T-cell (primary cell): ENCODE results near the gene FAM171A2. TPM values are rescaled to one million over a fixed set of nuclear protein-coding genes. Genes with fewer than 3 reads are reported as not detected.

Experiments
- ATAC-seq, 4 experiments: fragments of 200-7000 bp in 3 of 4; fragments of 150-1000 bp in 1 of 4; cut with Tn5 transposase; replicated peaks in 1 of 4; 1 replicate in 3 of 4; 2 replicates in 1 of 4; pipeline ENCODE4 v1.10.0; 2021; ENCODE audit warnings: moderate library complexity in 3 of 4, mild to moderate bottlenecking in 2 of 4, moderate number of reproducible peaks in 1 of 4
- CTCF ChIA-PET, 2 donors: fragments of 300-600 bp; sonication (Branson Sonifier 250); formaldehyde crosslinking; loops; one replicate each; lab custom pipeline; 2022; ENCODE audit warnings: antibody characterized with exemption in 2 of 2; lab: Charles Lee
- POLR2A ChIA-PET, 2 donors: fragments of 300-600 bp; sonication (Branson Sonifier 250); formaldehyde crosslinking; loops; one replicate each; lab custom pipeline; 2022; ENCODE audit warnings: antibody characterized with exemption in 2 of 2; lab: Charles Lee
- DNase-seq, 35 experiments: peaks; one replicate each; pipeline versions ENCODE4 v3.0.0 to v3.0.0-alpha.2; 2013 to 2023
- H3K27ac ChIP-seq: one replicate; pipeline ENCODE4 v1.5.1; 2013; ENCODE audit warnings: low read length
- H3K27me3 ChIP-seq, 2 experiments: replicated peaks in 1 of 2; 1 replicate in 1 of 2; 2 replicates in 1 of 2; pipeline versions ENCODE4 v1.6.1 to v1.7.0; 2013; ENCODE audit warnings: low read length in 1 of 2, mixed read lengths in 1 of 2; ENCODE audit not compliant: control insufficient read depth in 2 of 2, insufficient read depth in 2 of 2; ENCODE audit errors: extremely low read depth in 1 of 2
- H3K36me3 ChIP-seq, 2 donors: 1 replicate in 1 of 2; 2 replicates in 1 of 2; pipeline versions ENCODE4 v1.6.1 to v1.7.0; 2013; ENCODE audit warnings: low read length in 1 of 2; ENCODE audit not compliant: control insufficient read depth in 2 of 2, insufficient read depth in 1 of 2; ENCODE audit errors: extremely low read depth in 1 of 2
- H3K4me1 ChIP-seq, 2 experiments: 1 replicate in 1 of 2; 2 replicates in 1 of 2; pipeline versions ENCODE4 v1.6.1 to v1.7.0; 2013; ENCODE audit warnings: low read length in 2 of 2, mixed read lengths in 1 of 2; ENCODE audit not compliant: insufficient read depth in 2 of 2, control insufficient read depth in 1 of 2; ENCODE audit errors: extremely low read depth in 1 of 2
- H3K4me3 ChIP-seq, 2 donors: 1 replicate in 1 of 2; 2 replicates in 1 of 2; pipeline versions ENCODE4 v1.5.1 to v1.7.0; 2013; ENCODE audit warnings: mild to moderate bottlenecking in 2 of 2, low read length in 1 of 2, moderate library complexity in 1 of 2; ENCODE audit not compliant: control insufficient read depth in 1 of 2; ENCODE audit errors: extremely low read depth in 1 of 2
- H3K9me3 ChIP-seq: 2 replicates; pipeline ENCODE4 v1.7.0; 2013
- H3K27ac Mint-ChIP-seq, 2 donors: one replicate each; pipeline ENCODE4 v1.8.0; 2020 to 2021; ENCODE audit warnings: mild to moderate bottlenecking in 2 of 2, mixed read lengths in 2 of 2
- H3K27me3 Mint-ChIP-seq, 2 donors: one replicate each; pipeline ENCODE4 v1.8.0; 2021 to 2022; ENCODE audit warnings: mixed read lengths in 2 of 2
- H3K36me3 Mint-ChIP-seq: one replicate; pipeline ENCODE4 v1.8.0; 2021; ENCODE audit warnings: mixed read lengths
- H3K4me1 Mint-ChIP-seq, 3 donors: one replicate each; pipeline ENCODE4 v1.8.0; 2020 to 2022; ENCODE audit warnings: mixed read lengths in 3 of 3, mild to moderate bottlenecking in 1 of 3
- H3K4me3 Mint-ChIP-seq, 3 donors: one replicate each; pipeline ENCODE4 v1.8.0; 2020 to 2022; ENCODE audit warnings: mild to moderate bottlenecking in 3 of 3, mixed read lengths in 3 of 3, moderate library complexity in 3 of 3
- H3K9me3 Mint-ChIP-seq, 3 donors: one replicate each; pipeline ENCODE4 v1.8.0; 2020 to 2022; ENCODE audit warnings: mixed read lengths in 3 of 3
- WGBS: methylation state at CpG from one replicate; pipeline ENCODE4 v1.1.5; 2013; ENCODE audit warnings: missing lambda C conversion rate; ENCODE audit not compliant: insufficient coverage; 5-methylcytosine and 5-hydroxymethylcytosine counted together
- total RNA-seq, 35 experiments: library from RNA in 6 of 35; stranded (reverse) in 6 of 35; fragments of 120-200 nt in 1 of 35; gene quantifications; one replicate each; pipeline versions ENCODE4 v1.2.1 to v1.2.4 and lab custom pipeline; 2013 to 2026

Gene FAM171A2
- total RNA-seq, 5 donors from 2014 or later (not counting 1 experiment from before 2014, with no cell fraction given) = 0.18 to 1.5 (median 0.89) TPM

DNA sequence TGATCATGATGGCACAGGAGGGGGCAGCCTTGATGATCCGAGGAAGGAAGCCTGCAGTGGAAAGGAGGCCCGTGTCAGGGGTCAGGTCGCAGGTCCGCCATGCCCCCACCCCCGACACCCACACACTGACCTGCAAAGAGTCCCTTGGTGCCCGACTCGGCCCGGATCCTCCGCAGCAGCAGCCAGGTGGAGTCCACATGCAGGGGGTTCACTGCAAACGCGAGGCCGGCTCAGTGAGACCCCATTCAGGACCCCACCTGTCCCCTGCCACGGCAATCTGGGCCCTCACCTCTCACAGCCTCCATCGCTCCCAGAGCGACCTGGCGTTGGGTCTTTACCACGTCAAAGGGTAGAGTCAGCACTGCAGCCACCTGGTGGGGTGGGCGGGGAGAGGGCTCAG is 43.6 kb downstream of the FAM171A2 start:
- ChIA-PET POLR2A (no interaction called here), CTCF (no interaction called here)
- DNase-seq (no peak), ATAC-seq (no peak)
- peaks cover 5% of the 10 kb centered on the region for H3K36me3 Mint-ChIP-seq
- H3K4me1 ChIP-seq = peaks cover 7 to 33% of the 10 kb centered on the region in 2 experiments
- H3K27me3 Mint-ChIP-seq = peaks cover 15 to 29% of the 10 kb centered on the region in 2 donors
- no peak overlapping the region for H3K27ac Mint-ChIP-seq
- WGBS = 97% methylated on average over 11 of the region's 18 CpGs
- H3K27ac ChIP-seq = no peak overlapping the region
- no peak overlapping the region for H3K4me3 ChIP-seq
- H3K4me3 Mint-ChIP-seq = no peak overlapping the region
- no peaks in the 10 kb centered on the region for H3K9me3 ChIP-seq
- peaks cover 4 to 29% of the 10 kb centered on the region in 2 experiments for H3K27me3 ChIP-seq
- H3K4me1 Mint-ChIP-seq = peaks cover 19 to 30% (median 26%) of the 10 kb centered on the region in 3 donors
- no peaks in the 10 kb centered on the region for H3K9me3 Mint-ChIP-seq
- H3K36me3 ChIP-seq = peaks cover 10 to 23% of the 10 kb centered on the region in 2 donors

DNA sequence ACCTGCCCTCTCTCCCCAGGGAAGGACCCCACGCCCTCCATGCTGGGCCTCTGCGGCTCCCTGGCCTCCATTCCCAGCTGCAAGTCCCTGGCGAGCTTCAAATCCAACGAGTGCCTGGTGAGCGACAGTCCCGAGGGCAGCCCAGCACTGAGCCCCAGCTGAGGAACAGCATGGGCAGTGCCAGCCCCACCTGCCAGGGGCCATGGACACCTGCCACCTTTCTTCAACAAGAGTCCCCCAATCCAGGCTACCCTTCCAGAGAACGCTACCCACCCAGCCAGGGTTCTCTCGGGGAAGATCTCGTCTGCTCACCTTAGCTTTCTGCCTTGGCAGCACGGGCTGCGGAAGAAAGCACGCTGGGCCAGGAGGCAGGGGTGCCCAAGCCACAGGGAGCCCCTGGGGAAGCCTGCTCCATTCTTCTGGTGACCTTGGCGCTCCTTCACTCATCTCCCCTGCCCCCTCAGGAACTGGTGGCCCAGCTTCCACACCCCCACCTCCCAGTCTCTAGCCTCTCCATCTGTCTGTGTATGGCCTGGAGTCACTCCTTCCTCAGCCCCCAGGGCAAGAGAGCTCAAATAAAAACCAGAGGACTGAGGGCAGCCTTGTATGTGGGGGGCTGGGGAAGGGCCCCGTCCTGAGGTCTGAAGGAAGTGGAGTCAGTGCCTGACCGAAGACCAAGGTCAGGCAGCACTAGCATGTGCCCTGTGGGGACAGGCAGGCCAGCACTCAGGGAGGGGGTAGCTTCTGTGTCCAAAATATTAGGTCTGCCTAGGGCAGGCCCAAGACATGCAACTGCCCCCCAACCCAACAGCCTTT is 45.4 kb downstream of the FAM171A2 start:
- ChIA-PET POLR2A (interaction anchor here in 1 of 2 donors (0.5 kb wide), 1 partner anchor 94 kb away, joined by 5 read pairs; no protein-coding TSS in a partner anchor), CTCF (no interaction called here)
- ATAC-seq = no peak
- Histone ChIP-seq H3K9me3 (no peaks in the 10 kb centered on the region), H3K36me3 (peaks cover 10 to 23% of the 10 kb centered on the region in 2 donors), H3K27ac (no peak overlapping the region), H3K27me3 (peaks cover 6 to 44% of the 10 kb centered on the region in 2 experiments), H3K4me3 (no peak overlapping the region), H3K4me1 (peaks cover 5 to 26% of the 10 kb centered on the region in 2 experiments)
- Mint-ChIP-seq H3K9me3 (no peaks in the 10 kb centered on the region), H3K4me3 (no peak overlapping the region), H3K4me1 (peaks cover 18 to 26% (median 24%) of the 10 kb centered on the region in 3 donors), H3K27me3 (peaks cover 22 to 38% of the 10 kb centered on the region in 2 donors), H3K27ac (no peak overlapping the region), H3K36me3 (peaks cover 5% of the 10 kb centered on the region)
- no peak for DNase-seq
- WGBS = 82% methylated on average over 13 of the region's 15 CpGs

DNA sequence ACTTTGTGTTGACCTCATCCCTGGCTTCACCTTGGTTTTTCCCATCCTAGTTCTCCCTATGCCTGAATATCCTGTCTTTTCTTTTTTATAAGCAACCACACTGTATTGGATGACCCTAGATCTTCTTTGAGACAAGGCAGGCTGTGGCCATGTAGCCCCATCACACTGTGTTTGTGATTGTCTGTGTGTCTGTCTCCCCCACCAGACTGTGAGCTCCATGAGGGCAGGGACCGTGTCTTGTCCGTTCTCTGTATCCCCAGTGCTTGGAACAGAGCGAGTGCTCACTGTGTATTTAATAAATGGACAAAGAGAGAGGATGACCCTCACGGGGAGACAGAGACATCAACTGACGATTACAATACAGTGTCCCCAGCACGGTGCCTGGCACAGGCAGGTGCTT is 46.1 kb downstream of the FAM171A2 start:
- CTCF ChIA-PET = no interaction called here
- ATAC-seq = no peak
- Mint-ChIP-seq H3K36me3 (peaks cover 5% of the 10 kb centered on the region), H3K4me1 (peaks cover 14 to 26% (median 18%) of the 10 kb centered on the region in 3 donors), H3K9me3 (no peaks in the 10 kb centered on the region), H3K27ac (no peak overlapping the region), H3K4me3 (peak overlapping the region in 1 of 3 donors; percentile 75), H3K27me3 (peaks cover 22 to 44% of the 10 kb centered on the region in 2 donors)
- peaks cover 6 to 50% of the 10 kb centered on the region in 2 experiments for H3K27me3 ChIP-seq
- POLR2A ChIA-PET = interaction anchor here in 1 of 2 donors (0.5 kb wide), 1 partner anchor 93 kb away, joined by 5 read pairs; no protein-coding TSS in a partner anchor
- 100% methylated on average over 5 of the region's 6 CpGs for WGBS
- no peak for DNase-seq
- no peak overlapping the region for H3K4me3 ChIP-seq
- peaks cover 10 to 23% of the 10 kb centered on the region in 2 donors for H3K36me3 ChIP-seq
- H3K9me3 ChIP-seq = no peaks in the 10 kb centered on the region
- peaks cover 5 to 21% of the 10 kb centered on the region in 2 experiments for H3K4me1 ChIP-seq
- H3K27ac ChIP-seq = no peak overlapping the region

DNA sequence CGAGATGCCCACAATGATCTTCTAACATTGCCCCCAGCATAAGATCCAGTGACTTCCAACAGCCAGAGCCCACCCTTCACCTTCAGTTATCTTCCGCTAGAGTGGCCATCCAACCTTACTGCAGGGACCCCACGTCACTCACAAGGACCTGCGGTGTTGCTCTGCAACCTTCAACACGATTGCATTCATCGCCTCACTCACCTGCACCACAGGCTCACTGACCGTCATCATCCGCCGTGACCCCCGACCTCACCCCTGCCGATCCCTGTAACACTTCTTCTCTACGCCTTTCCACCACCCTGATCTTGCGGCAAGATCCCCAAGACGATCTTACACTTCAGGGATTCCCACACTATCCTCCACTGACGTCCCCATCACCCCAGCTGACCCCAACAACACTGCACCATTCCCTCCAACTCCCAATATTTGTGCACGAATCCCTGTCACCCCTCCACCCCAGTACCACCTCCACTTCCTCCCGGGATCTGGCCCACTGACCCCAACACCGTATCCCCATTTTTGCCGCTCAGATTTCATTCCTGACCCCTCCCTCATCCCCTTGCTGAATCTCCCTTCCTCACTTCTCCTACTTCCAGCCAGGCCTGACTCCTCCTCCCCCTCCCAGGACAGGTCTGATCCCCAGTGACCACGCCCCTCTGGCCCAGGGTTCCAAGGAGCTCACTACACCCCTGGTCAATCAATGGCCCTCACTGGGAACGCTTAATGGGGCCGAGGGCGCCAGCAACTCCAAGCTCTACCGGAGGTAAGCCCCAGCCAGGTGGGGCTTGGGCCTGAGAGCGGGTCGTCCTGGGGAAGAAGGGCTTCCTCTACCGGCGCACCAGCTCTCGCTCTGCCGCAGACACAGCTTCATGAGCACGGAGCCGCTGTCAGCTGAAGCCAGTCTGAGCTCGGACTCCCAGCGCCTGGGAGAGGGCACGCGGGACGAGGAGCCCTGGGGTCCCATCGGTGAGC is 47.6 kb downstream of the FAM171A2 start:
- POLR2A ChIA-PET = no interaction called here
- peaks cover 6 to 53% of the 10 kb centered on the region in 2 experiments for H3K27me3 ChIP-seq
- CTCF ChIA-PET = interaction anchor here (0.6 to 0.7 kb wide), 3 partner anchors 48 to 330 kb away, joined by 3 to 5 read pairs (median 4); no protein-coding TSS in a partner anchor
- H3K4me1 Mint-ChIP-seq = peaks cover 10 to 21% (median 14%) of the 10 kb centered on the region in 3 donors
- ATAC-seq = peak in 1 of 4 experiments; percentile 28
- peak overlapping the region in 1 of 2 donors; percentile 31 for H3K27ac Mint-ChIP-seq
- peak overlapping the region; percentile 57 to 75 (median 62) for H3K4me3 Mint-ChIP-seq
- H3K36me3 Mint-ChIP-seq = peaks cover 5% of the 10 kb centered on the region
- H3K9me3 ChIP-seq = no peaks in the 10 kb centered on the region
- no peak overlapping the region for H3K27ac ChIP-seq
- WGBS = 14% methylated on average over 35 of the region's 38 CpGs
- no peaks in the 10 kb centered on the region for H3K9me3 Mint-ChIP-seq
- peaks cover 22 to 47% of the 10 kb centered on the region in 2 donors for H3K27me3 Mint-ChIP-seq
- no peak for DNase-seq
- H3K4me3 ChIP-seq = peak overlapping the region in 1 of 2 donors; percentile 4
- H3K36me3 ChIP-seq = peaks cover 5 to 11% of the 10 kb centered on the region in 2 donors
- peaks cover 5 to 21% of the 10 kb centered on the region in 2 experiments for H3K4me1 ChIP-seq

DNA sequence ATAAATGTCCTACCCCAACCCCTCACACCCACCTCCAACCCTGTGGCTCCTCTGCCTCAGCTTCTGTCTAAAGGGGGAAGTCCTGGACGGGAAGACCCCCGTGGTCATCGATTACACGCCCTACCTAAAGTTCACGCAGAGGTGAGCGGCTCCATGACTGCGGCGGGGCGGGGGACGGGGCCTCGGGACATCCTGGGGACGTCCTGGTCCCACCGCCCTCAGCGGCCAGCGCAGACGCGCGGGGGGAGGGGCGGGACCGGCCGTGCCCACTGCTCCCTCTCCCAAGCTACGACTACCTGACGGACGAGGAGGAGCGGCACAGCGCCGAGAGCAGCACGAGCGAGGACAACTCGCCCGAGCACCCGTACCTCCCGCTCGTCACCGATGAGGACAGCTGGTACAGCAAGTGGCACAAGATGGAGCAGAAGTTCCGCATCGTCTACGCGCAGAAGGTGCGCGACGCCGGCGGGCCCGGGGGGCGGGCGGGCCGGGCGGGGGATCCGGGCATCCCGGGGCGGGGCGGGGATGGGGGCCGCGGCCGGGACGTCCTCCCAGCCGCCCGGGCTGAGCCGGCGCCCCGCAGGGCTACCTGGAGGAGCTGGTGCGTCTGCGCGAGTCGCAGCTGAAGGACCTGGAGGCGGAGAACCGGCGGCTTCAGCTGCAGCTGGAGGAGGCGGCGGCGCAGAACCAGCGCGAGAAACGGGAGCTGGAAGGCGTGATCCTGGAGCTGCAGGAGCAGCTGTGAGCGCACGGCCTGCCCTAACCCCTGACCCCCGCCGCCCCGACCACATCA is 48.6 kb downstream of the FAM171A2 start:
- peaks cover 22 to 49% of the 10 kb centered on the region in 2 donors for H3K27me3 Mint-ChIP-seq
- no peak overlapping the region for H3K27ac ChIP-seq
- no peaks in the 10 kb centered on the region for H3K9me3 ChIP-seq
- ATAC-seq = peak; percentile 59 to 79 (median 65)
- peak overlapping the region; percentile 62 to 75 (median 65) for H3K4me3 Mint-ChIP-seq
- H3K27me3 ChIP-seq = peaks cover 6 to 61% of the 10 kb centered on the region in 2 experiments
- no peaks in the 10 kb centered on the region for H3K9me3 Mint-ChIP-seq
- ChIA-PET CTCF (no interaction called here), POLR2A (no interaction called here)
- peaks cover 5 to 21% of the 10 kb centered on the region in 2 experiments for H3K4me1 ChIP-seq
- peaks cover 5% of the 10 kb centered on the region for H3K36me3 Mint-ChIP-seq
- H3K4me3 ChIP-seq = peak overlapping the region; percentile 34 to 60
- peaks cover 0 to 3% of the 10 kb centered on the region in 2 donors for H3K36me3 ChIP-seq
- no peak overlapping the region for H3K27ac Mint-ChIP-seq
- H3K4me1 Mint-ChIP-seq = peaks cover 10 to 20% (median 15%) of the 10 kb centered on the region in 3 donors
- 2% methylated on average over 80 of the region's 81 CpGs for WGBS
- peak in 12 of 35 experiments; percentile 10 to 49 (median 22) for DNase-seq
